HG03575 (cell line): ENCODE results near the gene NDUFAF8.

Experiments
- ATAC-seq: cut with Tn5 transposase; IDR thresholded peaks from one replicate; pipeline ENCODE4 v1.9.1; 2021; ENCODE audit not compliant: unreplicated experiment, insufficient number of reproducible peaks, low FRiP score; ENCODE audit errors: extremely low read depth

The NDUFAF8 gene

GRCh38 chr17:81280571-81280970 is 41.5 kb downstream of the NDUFAF8 start:
- ATAC-seq, result no peak

GRCh38 chr17:81282141-81282540 is 43.0 kb downstream of the NDUFAF8 start:
- ATAC-seq, result no peak

GRCh38 chr17:81282876-81283275 is 43.8 kb downstream of the NDUFAF8 start:
- ATAC-seq, result no peak

- ATAC-seq, result no peak
Measured at GRCh38 chr17:81285179-81285878, 46.2 kb downstream of the NDUFAF8 start.

- no peak for ATAC-seq
Measured at GRCh38 chr17:81285894-81286293, 46.8 kb downstream of the NDUFAF8 start.

GRCh38 chr17:81286491-81287145 is 47.5 kb downstream of the NDUFAF8 start:
- no peak for ATAC-seq

GRCh38 chr17:81287152-81287551 is 48.0 kb downstream of the NDUFAF8 start:
- ATAC-seq, result no peak

GRCh38 chr17:81287741-81288430 is 48.8 kb downstream of the NDUFAF8 start:
- no peak for ATAC-seq

- no peak for ATAC-seq
Measured at GRCh38 chr17:81288715-81289114, 49.6 kb downstream of the NDUFAF8 start.

- no peak for ATAC-seq
Measured at GRCh38 chr17:81289627-81290026, 50.5 kb downstream of the NDUFAF8 start.

- no peak for ATAC-seq
Measured at GRCh38 chr17:81290230-81290629, 51.1 kb downstream of the NDUFAF8 start.
